H7 (cell line): Measurements from ENCODE around the gene CA5A. TPM values are rescaled to one million over a fixed set of nuclear protein-coding genes. Genes with fewer than 3 reads are reported as not detected.

ENCODE experiments used
- DNase-seq: peaks from one replicate; pipeline ENCODE4 v3.0.0; 2012
- H3K27me3 ChIP-seq: 2 replicates; pipeline ENCODE4 v1.6.0; 2011; ENCODE audit warnings: mild to moderate bottlenecking, low read length; ENCODE audit not compliant: control insufficient read depth, insufficient read depth
- H3K36me3 ChIP-seq: replicated peaks from 2 replicates; pipeline ENCODE4 v1.5.1; 2011; ENCODE audit warnings: low read length; ENCODE audit not compliant: control insufficient read depth, insufficient read depth
- H3K4me3 ChIP-seq: 2 replicates; pipeline ENCODE4 v1.5.1; 2011; ENCODE audit warnings: low read depth, mild to moderate bottlenecking, control low read depth, low read length, moderate library complexity; ENCODE audit not compliant: insufficient read depth
- total RNA-seq: library from RNA; depleted of rRNA; stranded (reverse); fragments of >200 nt; shearing (Covaris generic); gene quantifications from 2 replicates; pipeline ENCODE4 v1.2.3, GENCODE V29; 2014

CA5A gene
- total RNA-seq, 1 experiment from 2014 or later: not detected

GRCh38 chr16:87854907-87855683 lies 81.2 kb downstream of the CA5A start:
- Histone ChIP-seq H3K4me3 (no peak overlapping the region), H3K36me3 (peaks cover 10% of the 10 kb centered on the region), H3K27me3 (no peaks in the 10 kb centered on the region)
- no peak for DNase-seq

- H3K4me3 ChIP-seq: no peak overlapping the region
- DNase-seq: peak; percentile 85
- no peaks in the 10 kb centered on the region for H3K27me3 ChIP-seq
- H3K36me3 ChIP-seq: peaks cover 15% of the 10 kb centered on the region
Measured at GRCh38 chr16:87854053-87854906, 82.0 kb downstream of the CA5A start.

GRCh38 chr16:87853411-87854052 lies 82.8 kb downstream of the CA5A start:
- peaks cover 15% of the 10 kb centered on the region for H3K36me3 ChIP-seq
- H3K4me3 ChIP-seq: no peak overlapping the region

GRCh38 chr16:87851601-87852000 lies 84.7 kb downstream of the CA5A start:
- DNase-seq: peak; percentile 91
- Histone ChIP-seq H3K27me3 (no peaks in the 10 kb centered on the region), H3K4me3 (no peak overlapping the region), H3K36me3 (peaks cover 17% of the 10 kb centered on the region)

More at GRCh38 chr16:87853411-87854052, 82.8 kb downstream of the CA5A start:
- peak; percentile 98 for DNase-seq
- no peaks in the 10 kb centered on the region for H3K27me3 ChIP-seq

- Histone ChIP-seq H3K36me3 (peaks cover 17% of the 10 kb centered on the region), H3K4me3 (no peak overlapping the region), H3K27me3 (no peaks in the 10 kb centered on the region)
- no peak for DNase-seq
Measured at GRCh38 chr16:87851141-87851587, 85.2 kb downstream of the CA5A start.

GRCh38 chr16:87850009-87851006 lies 86.0 kb downstream of the CA5A start:
- no peak overlapping the region for H3K4me3 ChIP-seq
- DNase-seq: peak; percentile 97
- no peaks in the 10 kb centered on the region for H3K27me3 ChIP-seq
- peaks cover 19% of the 10 kb centered on the region for H3K36me3 ChIP-seq

GRCh38 chr16:87849419-87850008 lies 86.8 kb downstream of the CA5A start:
- peaks cover 19% of the 10 kb centered on the region for H3K36me3 ChIP-seq
- no peaks in the 10 kb centered on the region for H3K27me3 ChIP-seq
- H3K4me3 ChIP-seq: no peak overlapping the region
- DNase-seq: no peak

- DNase-seq: no peak
- no peak overlapping the region for H3K4me3 ChIP-seq
- no peaks in the 10 kb centered on the region for H3K27me3 ChIP-seq
- H3K36me3 ChIP-seq: peaks cover 20% of the 10 kb centered on the region
Measured at GRCh38 chr16:87848676-87849345, 87.5 kb downstream of the CA5A start.

- H3K4me3 ChIP-seq: no peak overlapping the region
- DNase-seq: no peak
- H3K36me3 ChIP-seq: peaks cover 20% of the 10 kb centered on the region
Measured at GRCh38 chr16:87847785-87848675, 88.3 kb downstream of the CA5A start.

GRCh38 chr16:87847467-87847784 lies 88.9 kb downstream of the CA5A start:
- H3K4me3 ChIP-seq: no peak overlapping the region
- peaks cover 20% of the 10 kb centered on the region for H3K36me3 ChIP-seq
- H3K27me3 ChIP-seq: no peaks in the 10 kb centered on the region
- no peak for DNase-seq

More at GRCh38 chr16:87847785-87848675, 88.3 kb downstream of the CA5A start:
- H3K27me3 ChIP-seq: no peaks in the 10 kb centered on the region

- DNase-seq: no peak
Measured at GRCh38 chr16:87846705-87847466, 89.4 kb downstream of the CA5A start.

More at GRCh38 chr16:87846705-87847466, 89.4 kb downstream of the CA5A start:
- peaks cover 20% of the 10 kb centered on the region for H3K36me3 ChIP-seq
- H3K4me3 ChIP-seq: no peak overlapping the region
- H3K27me3 ChIP-seq: no peaks in the 10 kb centered on the region
